SK-N-SH (cell line): ENCODE results near the gene KLHL33. TPM values are rescaled to one million over a fixed set of nuclear protein-coding genes. Genes with fewer than 3 reads are reported as not detected.

Source experiments
- CTCF ChIA-PET: fragments of 300-600, 350-600 bp; formaldehyde crosslinking; extraction: SDS; loops from one replicate; lab custom pipeline; 2021; lab: Yijun Ruan, JAX
- POLR2A ChIA-PET: fragments of 350-600 bp; sonication (Branson Sonifier 250); formaldehyde crosslinking; extraction: SDS; loops from one replicate; lab custom pipeline; 2020; ENCODE audit warnings: antibody characterized with exemption, inconsistent platforms; lab: Yijun Ruan, JAX
- DNase-seq: peaks from one replicate; pipeline ENCODE4 v3.0.0; 2012
- H2AFZ ChIP-seq: fragments of 200-600 bp; sonication (generic); 2 replicates; pipeline ENCODE4 v1.8.1; 2016; ENCODE audit warnings: antibody characterized with exemption, mild to moderate bottlenecking, low read depth
- H3F3A ChIP-seq: fragments of 200-600 bp; sonication (generic); replicated peaks from 2 replicates; pipeline ENCODE3; 2016; ENCODE audit warnings: antibody characterized with exemption, mild to moderate bottlenecking; ENCODE audit not compliant: insufficient read depth
- H3K27ac ChIP-seq, 2 experiments: fragments of 200-500 bp in 1 of 2; fragments of 200-600 bp in 1 of 2; sonication (Bioruptor generic) in 1 of 2; sonication (generic), shearing (Covaris generic) in 1 of 2; 2 replicates each; pipeline versions ENCODE4 v1.5.1 to v1.6.1; 2014 to 2016; ENCODE audit warnings: low read depth in 2 of 2, inconsistent platforms in 1 of 2, low read length in 1 of 2, mild to moderate bottlenecking in 1 of 2, mixed read lengths in 1 of 2
- H3K27me3 ChIP-seq: fragments of 200-600 bp; sonication (generic), shearing (Covaris generic); 2 replicates; pipeline ENCODE4 v1.6.1; 2016; ENCODE audit warnings: mixed run types; ENCODE audit not compliant: insufficient read depth
- H3K36me3 ChIP-seq, 2 experiments: fragments of 200-500 bp in 1 of 2; fragments of 200-600 bp in 1 of 2; sonication (Bioruptor generic) in 1 of 2; sonication (generic) in 1 of 2; replicated peaks in 1 of 2; 2 replicates each; pipeline versions ENCODE3 to v1.5.1; 2014 to 2016; ENCODE audit warnings: low read length in 1 of 2, mild to moderate bottlenecking in 1 of 2; ENCODE audit not compliant: insufficient read depth in 2 of 2, control insufficient read depth in 1 of 2
- H3K4me1 ChIP-seq, 2 experiments: fragments of 200-500 bp in 1 of 2; fragments of 200-600 bp in 1 of 2; sonication (Bioruptor generic) in 1 of 2; sonication (generic), shearing (Covaris generic) in 1 of 2; 2 replicates each; pipeline versions ENCODE4 v1.5.1 to v1.6.1; 2014 to 2016; ENCODE audit warnings: low read depth in 1 of 2, low read length in 1 of 2, mixed run types in 1 of 2; ENCODE audit not compliant: insufficient read depth in 2 of 2, control insufficient read depth in 1 of 2
- H3K4me2 ChIP-seq: fragments of 200-600 bp; sonication (generic), shearing (Covaris generic); 2 replicates; pipeline ENCODE4 v1.6.1; 2017; ENCODE audit warnings: mixed run types
- H3K4me3 ChIP-seq, 2 experiments: fragments of 200-500 bp in 1 of 2; fragments of 200-600 bp in 1 of 2; sonication (Bioruptor generic) in 1 of 2; sonication (generic), shearing (Covaris generic) in 1 of 2; 2 replicates each; pipeline versions ENCODE4 v1.5.1 to v1.8.1; 2014 to 2016; ENCODE audit warnings: low read depth in 2 of 2, inconsistent platforms in 1 of 2, low read length in 1 of 2, mild to moderate bottlenecking in 1 of 2, mixed read lengths in 1 of 2, moderate library complexity in 1 of 2
- H3K79me2 ChIP-seq: fragments of 200-600 bp; sonication (generic); 2 replicates; pipeline ENCODE4 v1.8.1; 2017; ENCODE audit warnings: mild to moderate bottlenecking; ENCODE audit not compliant: insufficient read depth
- H3K9ac ChIP-seq: fragments of 200-600 bp; sonication (generic); 2 replicates; pipeline ENCODE4 v1.6.1; 2017; ENCODE audit warnings: mixed run types
- H3K9me2 ChIP-seq: fragments of 200-600 bp; sonication (generic); 2 replicates; pipeline ENCODE4 v1.6.1; 2017; ENCODE audit warnings: mixed run types
- H3K9me3 ChIP-seq: fragments of 200-600 bp; sonication (generic); 2 replicates; pipeline ENCODE4 v1.6.1; 2017; ENCODE audit warnings: mixed run types, mild to moderate bottlenecking, moderate library complexity
- H4K20me1 ChIP-seq: fragments of 200-600 bp; sonication (generic); 2 replicates; pipeline ENCODE4 v1.6.1; 2017; ENCODE audit warnings: mild to moderate bottlenecking, mixed run types; ENCODE audit not compliant: insufficient read depth
- FOSL2 ChIP-seq: IDR thresholded peaks from 2 replicates; pipeline ENCODE4 v1.4.0; 2012; ENCODE audit warnings: low read depth, mild to moderate bottlenecking, moderate library complexity, borderline replicate concordance
- FOXJ3 ChIP-seq: sonication (generic); formaldehyde crosslinking; IDR thresholded peaks from 2 replicates; pipeline ENCODE4 v1.5.1; 2020; ENCODE audit warnings: mild to moderate bottlenecking, missing genetic modification reagents
- GATA2 ChIP-seq: sonication (generic); formaldehyde crosslinking; IDR thresholded peaks from 2 replicates; pipeline ENCODE4 v1.5.0; 2020; ENCODE audit warnings: mild to moderate bottlenecking, missing genetic modification reagents
- JUND ChIP-seq: IDR thresholded peaks from 2 replicates; pipeline ENCODE4 v1.4.0; 2012
- POLR2AphosphoS5 ChIP-seq: IDR thresholded peaks from 2 replicates; pipeline ENCODE4 v1.6.1; 2012; ENCODE audit warnings: low read depth, low read length
- SIN3A ChIP-seq: IDR thresholded peaks from 2 replicates; pipeline ENCODE4 v1.6.1; 2012; ENCODE audit warnings: low read depth, mild to moderate bottlenecking, low read length, moderate library complexity, borderline replicate concordance
- WGBS: methylation state at CpG from one replicate; pipeline ENCODE4 v1.1.6; 2017; ENCODE audit warnings: low lambda C conversion rate; 5-methylcytosine and 5-hydroxymethylcytosine counted together
- polyA plus RNA-seq, 3 experiments: library from polyadenylated mRNA; depleted of rRNA; stranded (reverse); fragments of >200 nt; gene quantifications; 2 replicates each; pipeline ENCODE4 v1.2.3, GENCODE V29; 2012
- TF ChIP-seq, protein P1 (sequence below): IDR thresholded peaks from 2 replicates; pipeline ENCODE4 v1.4.0; 2012; ENCODE audit warnings: low read depth, borderline replicate concordance
- TF ChIP-seq, protein P2 (sequence below): fragments of 200-600 bp; sonication (generic); IDR thresholded peaks from 2 replicates; pipeline ENCODE4 v1.6.1; 2017; ENCODE audit warnings: antibody characterized with exemption, mild to moderate bottlenecking, moderate library complexity
- TF ChIP-seq, protein P3 (sequence below): fragments of 150-350 bp; IDR thresholded peaks from 2 replicates; pipeline ENCODE4 v1.6.1; 2017; ENCODE audit warnings: antibody characterized with exemption, low read length, low read depth, borderline replicate concordance

The KLHL33 gene
- polyA plus RNA-seq, 1 of the 3 experiments (the other 2 are of a cell fraction): not detected

DNA sequence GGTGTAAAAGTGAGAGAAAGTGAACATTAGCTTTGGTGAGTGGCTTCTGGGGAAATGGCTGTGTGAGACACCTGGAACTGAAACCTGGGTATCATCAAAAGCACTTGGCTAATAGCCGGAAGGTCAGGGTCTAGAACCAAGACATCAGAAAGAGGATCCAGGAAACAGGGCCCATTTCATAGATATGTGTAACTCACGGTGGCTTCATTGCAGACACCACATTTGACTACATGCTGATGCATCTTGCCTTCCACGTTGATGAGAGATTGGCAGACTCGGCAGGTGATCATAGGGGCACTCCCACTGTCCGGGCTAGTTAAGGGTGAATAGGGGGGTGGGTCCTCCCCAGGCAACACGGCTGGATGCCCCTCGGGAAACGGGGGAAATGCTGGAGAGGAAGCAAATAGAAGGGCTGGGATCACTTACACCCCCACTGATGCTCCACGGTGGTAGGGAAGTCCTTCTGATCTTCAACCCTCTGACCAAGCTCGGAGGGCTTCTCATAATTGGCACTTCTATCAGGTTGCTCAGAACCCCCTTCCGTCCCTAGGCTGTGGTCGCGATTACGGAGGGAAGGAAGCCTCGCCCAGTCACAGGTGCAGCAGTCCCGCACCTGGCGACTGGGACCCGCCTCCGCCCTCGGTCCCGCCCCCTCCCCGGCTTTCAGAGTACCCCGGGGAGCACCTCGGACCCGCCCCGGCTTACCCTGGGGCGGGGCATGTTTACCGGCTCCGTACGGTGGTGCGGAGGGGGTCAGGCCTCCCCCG, 24.7 kb upstream of the KLHL33 start (continued):
- TF ChIP-seq, protein P1, sequence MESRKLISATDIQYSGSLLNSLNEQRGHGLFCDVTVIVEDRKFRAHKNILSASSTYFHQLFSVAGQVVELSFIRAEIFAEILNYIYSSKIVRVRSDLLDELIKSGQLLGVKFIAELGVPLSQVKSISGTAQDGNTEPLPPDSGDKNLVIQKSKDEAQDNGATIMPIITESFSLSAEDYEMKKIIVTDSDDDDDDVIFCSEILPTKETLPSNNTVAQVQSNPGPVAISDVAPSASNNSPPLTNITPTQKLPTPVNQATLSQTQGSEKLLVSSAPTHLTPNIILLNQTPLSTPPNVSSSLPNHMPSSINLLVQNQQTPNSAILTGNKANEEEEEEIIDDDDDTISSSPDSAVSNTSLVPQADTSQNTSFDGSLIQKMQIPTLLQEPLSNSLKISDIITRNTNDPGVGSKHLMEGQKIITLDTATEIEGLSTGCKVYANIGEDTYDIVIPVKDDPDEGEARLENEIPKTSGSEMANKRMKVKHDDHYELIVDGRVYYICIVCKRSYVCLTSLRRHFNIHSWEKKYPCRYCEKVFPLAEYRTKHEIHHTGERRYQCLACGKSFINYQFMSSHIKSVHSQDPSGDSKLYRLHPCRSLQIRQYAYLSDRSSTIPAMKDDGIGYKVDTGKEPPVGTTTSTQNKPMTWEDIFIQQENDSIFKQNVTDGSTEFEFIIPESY: no peak
- no peak for TF ChIP-seq SIN3A
- TF ChIP-seq JUND: no peak
- no peak for TF ChIP-seq FOSL2
- TF ChIP-seq, all 33 proteins: peak for 0

DNA sequence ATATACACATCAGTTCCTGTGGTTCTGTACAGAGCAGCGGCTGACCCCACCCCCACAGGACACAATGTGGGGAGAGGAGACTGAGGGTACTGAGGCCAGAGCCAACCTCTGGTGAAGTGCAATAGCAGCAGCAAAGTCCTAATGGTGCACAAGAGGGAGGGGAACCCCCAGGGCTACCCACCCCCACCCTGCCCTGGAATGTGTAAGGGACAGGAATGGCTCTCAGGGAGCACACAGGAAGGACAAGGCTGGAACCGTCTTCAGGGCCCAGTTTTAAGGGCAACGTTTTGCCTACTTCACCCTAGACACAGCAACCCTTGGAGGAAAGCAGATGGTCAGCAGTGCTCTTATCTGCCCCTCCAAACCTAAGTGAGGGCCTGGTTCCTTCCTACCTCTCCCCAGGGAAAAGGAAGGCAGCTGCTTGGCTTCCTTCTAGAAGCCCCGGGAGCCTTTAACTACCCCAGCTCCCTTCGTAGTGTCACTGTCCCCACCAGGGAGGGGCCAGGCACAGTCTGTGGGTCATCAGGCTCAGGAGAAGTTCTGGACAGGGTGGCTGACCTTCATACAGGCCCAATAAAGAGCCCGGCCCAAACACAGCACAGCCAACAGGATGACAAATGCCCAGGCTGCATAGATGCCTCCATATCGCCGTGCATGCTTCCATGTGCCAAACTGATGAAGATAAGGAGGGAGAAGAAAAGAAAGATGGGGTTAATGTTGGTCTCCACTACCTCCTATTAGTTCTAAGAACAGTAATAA, 22.2 kb upstream of the KLHL33 start:
- Histone ChIP-seq H3F3A (peaks cover 17% of the 10 kb centered on the region), H3K27ac (no peak overlapping the region), H3K36me3 (peaks cover 38 to 44% of the 10 kb centered on the region in 2 experiments), H3K4me1 (peaks cover 13 to 21% of the 10 kb centered on the region in 2 experiments; a peak in 3 of 4 replicates), H3K27me3 (no peaks in the 10 kb centered on the region), H3K79me2 (peaks cover 56% of the 10 kb centered on the region), H4K20me1 (no peaks in the 10 kb centered on the region), H2AFZ (no peak overlapping the region), H3K9me2 (no peaks in the 10 kb centered on the region), H3K9ac (no peak overlapping the region)
- ChIA-PET POLR2A (interaction anchor here (1.0 kb wide), 1 partner anchor 11 kb away, joined by 3 read pairs; no protein-coding TSS in a partner anchor), CTCF (no interaction called here)
- WGBS: 87% methylated on average over 7 of the region's 8 CpGs
- no peak for DNase-seq
- TF ChIP-seq FOXJ3: no peak
- TF ChIP-seq, protein P2, sequence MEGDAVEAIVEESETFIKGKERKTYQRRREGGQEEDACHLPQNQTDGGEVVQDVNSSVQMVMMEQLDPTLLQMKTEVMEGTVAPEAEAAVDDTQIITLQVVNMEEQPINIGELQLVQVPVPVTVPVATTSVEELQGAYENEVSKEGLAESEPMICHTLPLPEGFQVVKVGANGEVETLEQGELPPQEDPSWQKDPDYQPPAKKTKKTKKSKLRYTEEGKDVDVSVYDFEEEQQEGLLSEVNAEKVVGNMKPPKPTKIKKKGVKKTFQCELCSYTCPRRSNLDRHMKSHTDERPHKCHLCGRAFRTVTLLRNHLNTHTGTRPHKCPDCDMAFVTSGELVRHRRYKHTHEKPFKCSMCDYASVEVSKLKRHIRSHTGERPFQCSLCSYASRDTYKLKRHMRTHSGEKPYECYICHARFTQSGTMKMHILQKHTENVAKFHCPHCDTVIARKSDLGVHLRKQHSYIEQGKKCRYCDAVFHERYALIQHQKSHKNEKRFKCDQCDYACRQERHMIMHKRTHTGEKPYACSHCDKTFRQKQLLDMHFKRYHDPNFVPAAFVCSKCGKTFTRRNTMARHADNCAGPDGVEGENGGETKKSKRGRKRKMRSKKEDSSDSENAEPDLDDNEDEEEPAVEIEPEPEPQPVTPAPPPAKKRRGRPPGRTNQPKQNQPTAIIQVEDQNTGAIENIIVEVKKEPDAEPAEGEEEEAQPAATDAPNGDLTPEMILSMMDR: no peak
- TF ChIP-seq GATA2 (CRISPR knock-in tag): no peak
- TF ChIP-seq, protein P3, sequence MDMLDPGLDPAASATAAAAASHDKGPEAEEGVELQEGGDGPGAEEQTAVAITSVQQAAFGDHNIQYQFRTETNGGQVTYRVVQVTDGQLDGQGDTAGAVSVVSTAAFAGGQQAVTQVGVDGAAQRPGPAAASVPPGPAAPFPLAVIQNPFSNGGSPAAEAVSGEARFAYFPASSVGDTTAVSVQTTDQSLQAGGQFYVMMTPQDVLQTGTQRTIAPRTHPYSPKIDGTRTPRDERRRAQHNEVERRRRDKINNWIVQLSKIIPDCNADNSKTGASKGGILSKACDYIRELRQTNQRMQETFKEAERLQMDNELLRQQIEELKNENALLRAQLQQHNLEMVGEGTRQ: no peak
- TF ChIP-seq JUND: no peak
- 0 out of 2 replicates have a peak, but pooled peaks have one; percentile 13 for TF ChIP-seq POLR2AphosphoS5
- TF ChIP-seq, all 33 proteins: peak for 1
- Histone ChIP-seq H3K9me3 (no peaks in the 10 kb centered on the region), H3K4me2 (no peak overlapping the region), H3K4me3 (no peak overlapping the region)
